CD4-positive, alpha-beta T cell treated with Interleukin-15 for 4 hours (primary cell): Measurements from ENCODE around the gene TRIM32.
A peak's percentile ranks its signal among the peaks of the same experiment; 100 is the strongest.

ENCODE experiments used
- DNase-seq: peaks from one replicate; pipeline ENCODE4 v3.0.0-alpha.2; 2020; ENCODE audit warnings: low spot score

Gene TRIM32

DNA sequence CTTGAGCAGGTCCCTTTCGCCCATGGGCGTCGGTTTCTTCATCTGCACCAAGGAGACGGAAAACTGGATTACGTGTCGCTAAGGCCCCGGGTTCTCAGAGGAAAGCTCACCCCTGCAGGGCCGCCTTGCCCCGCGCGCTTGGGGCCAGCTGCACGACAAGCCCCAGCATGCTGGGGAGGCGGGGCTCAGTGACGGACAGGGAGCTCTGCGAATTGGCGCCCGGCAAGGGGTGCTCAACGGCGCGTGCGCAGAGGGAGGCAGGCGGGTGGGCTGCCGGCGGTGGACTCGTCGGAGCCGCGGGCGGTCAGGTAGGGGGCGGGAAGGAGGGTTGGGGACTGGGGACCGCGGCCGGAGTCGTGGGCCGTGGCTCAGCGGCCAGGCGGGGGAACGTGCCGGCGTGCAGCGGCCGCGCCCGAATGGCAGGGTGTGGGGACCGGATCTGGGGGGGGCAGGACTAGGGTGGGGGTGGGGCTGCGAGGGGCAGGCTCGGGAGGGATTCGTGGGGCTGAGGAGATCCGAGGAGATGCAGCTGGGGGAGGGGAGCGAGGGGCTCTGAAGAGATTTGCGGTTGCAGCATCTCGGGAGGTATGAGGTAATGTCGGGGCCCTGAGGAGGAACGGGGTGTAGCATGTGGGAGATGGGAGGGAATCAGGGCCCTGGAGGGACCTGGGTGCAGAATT, at the start of gene TRIM32:
TSS of gene TRIM32 (plus strand) at position 232 of the 680 bp plus-strand sequence. CDS start 10,438 bp downstream, outside the sequence.
- peak; percentile 92 for DNase-seq

GRCh38 chr9:116639251-116639741, 47.8 kb upstream of the TRIM32 start:
- no peak for DNase-seq

- DNase-seq: no peak
Observed at GRCh38 chr9:116641292-116642059, 45.6 kb upstream of the TRIM32 start.

- no peak for DNase-seq
Observed at GRCh38 chr9:116643691-116644090, 43.4 kb upstream of the TRIM32 start.

GRCh38 chr9:116644091-116644688, 42.9 kb upstream of the TRIM32 start:
- no peak for DNase-seq

DNA sequence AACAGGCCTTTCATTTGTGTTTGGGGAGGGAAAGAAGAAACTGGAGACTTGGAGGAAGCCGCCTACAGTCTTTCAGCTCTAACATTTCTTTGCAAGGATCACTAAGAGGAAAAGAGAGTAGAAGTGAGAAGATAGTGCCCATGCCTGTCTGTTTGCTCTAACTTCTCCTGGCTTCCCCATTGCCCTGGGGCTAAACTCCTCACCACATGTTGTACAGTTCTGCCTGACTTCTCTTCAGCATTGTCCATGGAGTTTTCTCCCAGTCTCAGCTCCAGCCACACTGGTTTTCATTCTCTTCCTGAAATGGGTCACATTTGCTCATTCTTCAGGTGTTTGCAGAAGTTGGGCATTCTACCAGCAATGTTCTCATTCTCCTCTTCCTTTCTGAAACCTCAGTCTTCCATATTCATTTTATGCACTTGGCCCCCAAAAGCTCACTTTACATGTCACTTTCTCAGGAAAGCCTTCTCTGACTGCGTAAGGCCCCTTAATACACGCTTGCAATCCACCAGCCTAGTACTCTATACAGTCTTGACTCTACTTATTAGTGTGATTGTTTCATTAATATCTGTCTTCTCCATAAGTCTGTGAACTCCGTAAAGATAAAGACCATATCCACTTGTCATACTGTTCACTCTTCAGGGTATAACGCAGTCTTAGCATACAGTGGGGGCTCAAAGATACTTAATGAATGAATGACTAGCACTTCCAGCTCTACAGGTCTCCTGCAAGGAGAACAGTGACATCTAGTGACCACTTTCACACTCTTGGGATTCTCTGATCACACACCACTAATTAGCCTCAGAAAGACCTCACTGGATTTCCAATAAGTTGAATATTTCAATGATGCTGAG, 40.2 kb upstream of the TRIM32 start:
- DNase-seq: no peak

DNA sequence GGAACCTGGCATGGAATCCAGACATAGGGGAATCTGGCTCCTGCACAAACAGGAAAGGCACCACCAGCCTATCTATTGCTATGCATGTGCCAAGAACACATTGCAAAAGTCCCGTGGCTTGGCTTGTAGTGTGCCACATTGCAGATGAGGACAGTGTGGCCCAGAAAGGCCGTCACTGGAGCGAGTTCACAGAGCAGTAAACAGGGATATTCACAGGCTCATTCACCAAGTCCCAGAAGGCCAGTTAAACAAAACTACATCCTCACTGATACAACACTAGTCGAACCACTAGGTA, 39.6 kb upstream of the TRIM32 start:
- DNase-seq: no peak

GRCh38 chr9:116653348-116654058, 33.6 kb upstream of the TRIM32 start:
- DNase-seq: no peak

- no peak for DNase-seq
Observed at GRCh38 chr9:116654059-116654355, 33.1 kb upstream of the TRIM32 start.

- no peak for DNase-seq
Observed at GRCh38 chr9:116656501-116656971, 30.6 kb upstream of the TRIM32 start.

- DNase-seq: no peak
Observed at GRCh38 chr9:116656977-116657376, 30.1 kb upstream of the TRIM32 start.

GRCh38 chr9:116658265-116658664, 28.8 kb upstream of the TRIM32 start:
- no peak for DNase-seq

DNA sequence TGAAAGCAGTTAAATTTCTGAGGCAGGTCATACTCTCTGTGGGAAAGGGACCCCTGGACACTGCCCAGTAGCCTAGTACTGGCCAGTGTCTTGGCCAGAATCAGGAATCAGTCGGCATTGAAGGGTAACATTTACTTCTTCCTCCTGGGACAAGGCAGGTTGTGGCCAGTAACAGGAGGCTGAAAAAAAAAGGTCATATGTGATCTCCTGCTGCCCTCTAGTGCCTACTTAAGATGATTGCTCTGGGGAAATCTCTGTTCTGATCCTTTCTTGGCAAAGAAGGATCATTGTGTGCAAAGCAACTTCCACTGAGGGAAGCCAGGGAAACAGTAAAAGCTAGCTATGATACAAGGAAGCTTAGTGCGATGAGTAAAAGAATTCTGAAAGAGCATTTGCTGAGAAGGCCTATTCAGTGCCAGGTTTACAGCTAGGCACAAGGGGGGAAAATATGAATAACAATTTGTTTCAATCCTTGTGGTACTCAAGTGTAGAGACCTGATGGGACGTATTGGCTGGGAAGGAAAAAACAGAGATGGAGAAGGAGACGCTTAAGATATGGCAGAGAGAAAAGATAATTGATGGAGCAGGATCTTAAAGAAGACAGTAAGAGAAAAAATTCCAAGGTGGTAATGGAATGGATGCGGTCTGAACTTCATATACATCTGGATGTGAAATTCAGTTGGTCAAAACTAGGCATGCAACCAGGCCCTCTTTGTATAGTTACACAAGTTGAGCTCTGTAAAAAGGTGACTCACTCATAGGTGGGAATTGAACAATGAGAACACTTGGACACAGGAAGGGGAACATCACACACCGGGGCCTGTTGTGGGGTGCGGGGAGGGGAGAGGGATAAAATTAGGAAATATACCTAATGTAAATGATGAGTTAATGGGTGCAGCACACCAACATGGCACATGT, 25.8 kb upstream of the TRIM32 start:
- DNase-seq: peak; percentile 31

- no peak for DNase-seq
Observed at GRCh38 chr9:116662646-116663310, 24.3 kb upstream of the TRIM32 start.

DNA sequence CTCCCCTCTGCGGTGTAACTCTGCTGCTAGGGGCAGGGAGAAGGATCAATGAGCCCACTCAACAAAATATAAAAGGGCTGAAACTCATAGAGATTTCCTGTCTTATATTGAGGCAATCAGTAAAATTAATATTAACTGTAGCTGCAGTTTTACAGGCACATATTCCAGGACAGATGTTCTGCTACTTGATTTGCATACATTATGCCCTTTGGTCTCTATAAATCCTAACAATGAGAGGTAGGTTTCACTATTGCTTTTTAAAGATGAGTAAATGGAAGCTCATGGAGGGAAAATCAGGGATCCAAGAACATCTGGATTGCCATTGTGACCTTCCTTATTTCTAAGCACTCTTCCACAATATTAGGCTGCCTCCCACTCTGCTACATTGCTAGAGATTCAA, 23.5 kb upstream of the TRIM32 start:
- DNase-seq: no peak

- no peak for DNase-seq
Observed at GRCh38 chr9:116668970-116669695, 18.0 kb upstream of the TRIM32 start.

GRCh38 chr9:116671605-116672004, 15.5 kb upstream of the TRIM32 start:
- DNase-seq: no peak

- DNase-seq: no peak
Observed at GRCh38 chr9:116673375-116673774, 13.7 kb upstream of the TRIM32 start.
